Epidermal melanocyte (primary cell): Measurements from ENCODE around the gene ARPC2.

Source experiments
- DNase-seq: peaks from one replicate; pipeline ENCODE4 v3.0.0; 2011; ENCODE audit warnings: low spot score; ENCODE audit not compliant: insufficient read length

Gene ARPC2

DNA sequence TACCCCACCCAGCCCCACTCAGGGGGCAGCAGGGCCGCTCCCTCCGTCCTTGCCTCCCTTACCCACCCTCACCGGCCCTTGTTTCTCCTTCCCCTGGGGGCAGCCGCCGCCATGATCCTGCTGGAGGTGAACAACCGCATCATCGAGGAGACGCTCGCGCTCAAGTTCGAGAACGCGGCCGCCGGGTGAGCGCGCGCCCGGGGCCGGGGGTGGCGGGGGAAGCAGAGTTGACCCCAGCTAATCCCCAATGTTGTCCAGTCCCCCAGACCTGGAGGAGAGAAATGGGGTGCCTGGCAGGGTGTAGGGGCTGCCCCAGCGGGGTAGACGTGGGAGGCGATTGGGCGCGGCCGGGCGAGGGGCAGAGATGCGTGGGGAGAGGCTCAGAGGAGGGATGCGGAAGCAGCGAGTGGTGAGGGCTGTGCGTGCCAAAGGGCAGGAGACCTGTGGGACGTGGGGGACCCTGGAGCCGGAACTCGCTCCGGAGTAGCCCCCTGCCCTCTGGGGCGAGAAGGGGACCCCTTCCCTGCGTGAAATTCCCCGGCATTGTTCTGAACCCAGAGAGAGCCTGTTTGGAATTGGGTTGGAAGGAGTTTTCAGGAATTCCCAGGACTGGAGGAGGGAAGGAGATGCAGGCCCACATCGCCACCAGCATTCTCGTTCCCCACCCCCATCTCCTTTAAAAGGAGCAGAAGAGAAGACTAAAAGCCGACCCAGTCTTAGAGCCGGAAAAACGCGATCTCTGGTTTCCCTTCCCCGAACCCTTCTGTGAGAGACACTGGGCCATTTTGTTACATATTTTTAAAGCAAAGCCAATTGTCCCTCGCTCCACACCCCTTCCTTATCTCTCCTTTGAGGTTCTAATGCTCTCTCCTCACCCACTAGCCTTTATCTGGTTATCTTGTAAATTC is 625 bp downstream of the ARPC2 start:
- no peak for DNase-seq

- DNase-seq, result no peak
Observed at GRCh38 chr2:218218268-218219185, 1.5 kb downstream of the ARPC2 start.

- DNase-seq, result no peak
Observed at GRCh38 chr2:218219934-218220333, 2.9 kb downstream of the ARPC2 start.

- DNase-seq, result no peak
Observed at GRCh38 chr2:218221000-218221399, 4.0 kb downstream of the ARPC2 start.

- no peak for DNase-seq
Observed at GRCh38 chr2:218223046-218223445, 6.1 kb downstream of the ARPC2 start.

GRCh38 chr2:218224186-218224585 is 7.2 kb downstream of the ARPC2 start:
- DNase-seq, result no peak

DNA sequence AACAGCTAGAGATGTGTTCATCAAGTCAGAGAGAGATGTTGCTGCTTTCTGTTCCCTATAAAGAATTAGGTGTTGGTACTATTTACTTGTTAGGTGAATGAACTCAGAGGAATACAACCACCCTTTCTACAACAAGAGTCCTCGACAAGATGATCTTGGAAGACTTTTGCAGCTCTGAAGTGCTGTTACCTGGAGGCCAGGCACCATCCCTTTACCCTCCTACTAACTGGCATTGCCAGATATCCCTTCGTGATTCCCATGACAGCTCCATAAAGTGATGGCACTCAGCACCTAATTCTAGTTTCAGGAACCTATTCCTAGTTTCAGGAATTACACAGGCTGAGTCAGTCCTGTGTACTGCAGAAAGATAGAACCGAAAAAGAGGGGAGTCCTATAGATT is 9.9 kb downstream of the ARPC2 start:
- DNase-seq, result no peak

- no peak for DNase-seq
Observed at GRCh38 chr2:218228366-218229090, 11.5 kb downstream of the ARPC2 start.

DNA sequence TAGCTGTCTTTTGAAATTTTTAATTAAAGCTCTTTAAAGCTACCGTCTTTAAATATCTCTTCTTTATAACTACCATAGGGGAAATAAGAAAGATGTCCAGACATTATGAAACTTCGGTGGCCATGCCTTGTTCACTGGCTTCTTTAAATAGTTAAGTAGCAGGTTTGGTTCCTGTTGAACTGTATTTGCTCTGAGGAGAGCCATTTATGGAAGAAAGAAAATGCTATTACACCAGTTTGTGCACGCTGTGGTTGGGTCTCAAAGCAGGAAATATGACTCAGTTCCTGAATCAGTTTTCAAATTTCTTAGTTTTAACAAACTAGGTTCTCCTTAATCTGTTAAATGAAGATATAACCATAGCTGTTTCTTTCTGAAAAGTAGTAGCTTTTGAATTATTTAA is 12.2 kb downstream of the ARPC2 start:
- no peak for DNase-seq

GRCh38 chr2:218229851-218230250 is 12.9 kb downstream of the ARPC2 start:
- DNase-seq, result no peak

- DNase-seq, result no peak
Observed at GRCh38 chr2:218230882-218231281, 13.9 kb downstream of the ARPC2 start.

- DNase-seq, result no peak
Observed at GRCh38 chr2:218233543-218233942, 16.6 kb downstream of the ARPC2 start.

DNA sequence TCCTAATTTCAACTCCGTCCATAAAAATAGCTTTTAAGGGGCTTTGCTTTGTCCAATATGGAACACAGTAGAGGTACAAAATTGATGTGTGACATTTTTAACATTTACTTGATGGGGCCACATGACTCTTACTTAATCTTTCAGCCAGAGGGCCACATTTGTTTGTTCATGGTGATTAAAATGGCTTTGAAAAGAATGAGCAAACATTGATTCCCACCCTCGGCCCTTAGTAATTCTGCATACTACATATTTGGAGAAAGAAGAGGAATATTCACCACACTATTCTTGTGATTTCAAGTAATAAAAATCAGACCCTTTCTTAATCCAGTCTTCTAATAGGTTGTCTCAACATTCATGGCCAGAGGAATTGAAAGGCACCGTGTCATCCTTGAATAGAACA is 17.5 kb downstream of the ARPC2 start:
- no peak for DNase-seq

DNA sequence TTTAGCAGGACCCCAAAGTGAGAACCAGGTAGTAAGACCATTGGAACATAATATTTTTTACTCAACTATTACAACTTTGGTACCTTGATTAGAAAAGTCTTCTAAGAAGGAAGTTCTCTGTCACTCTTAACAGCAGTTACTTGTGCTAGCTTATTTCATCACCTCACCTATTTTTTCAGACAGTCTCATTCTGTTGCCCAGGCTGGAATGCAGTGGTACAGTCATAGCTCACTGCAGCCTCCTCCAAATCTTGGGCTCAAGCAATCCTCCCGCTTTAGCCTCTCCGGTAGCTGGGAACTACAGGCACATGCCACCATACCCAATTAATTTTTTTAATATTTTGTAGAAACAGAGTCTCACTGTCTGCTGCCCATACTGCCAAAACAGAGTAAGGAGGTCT is 18.0 kb downstream of the ARPC2 start:
- DNase-seq, result no peak

DNA sequence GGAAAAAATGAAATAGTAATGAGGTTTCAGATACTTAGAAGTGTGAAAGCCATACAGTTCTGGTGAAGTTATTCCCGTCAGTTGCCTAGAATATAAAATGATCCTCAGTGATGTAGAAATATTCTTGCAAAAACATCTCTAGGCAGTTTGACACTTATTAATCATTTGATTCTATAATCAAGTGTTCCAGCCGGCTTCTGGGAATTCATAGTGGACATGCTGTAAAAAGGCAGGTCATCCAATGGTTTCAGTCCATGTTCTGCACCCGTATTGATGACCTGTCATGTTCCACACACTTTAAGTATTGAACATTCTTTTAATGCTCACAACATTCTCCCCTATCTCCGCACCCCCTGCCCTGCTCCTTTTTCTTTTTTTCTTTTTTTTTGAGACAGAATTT is 19.8 kb downstream of the ARPC2 start:
- no peak for DNase-seq

- no peak for DNase-seq
Observed at GRCh38 chr2:218238887-218239286, 21.9 kb downstream of the ARPC2 start.

DNA sequence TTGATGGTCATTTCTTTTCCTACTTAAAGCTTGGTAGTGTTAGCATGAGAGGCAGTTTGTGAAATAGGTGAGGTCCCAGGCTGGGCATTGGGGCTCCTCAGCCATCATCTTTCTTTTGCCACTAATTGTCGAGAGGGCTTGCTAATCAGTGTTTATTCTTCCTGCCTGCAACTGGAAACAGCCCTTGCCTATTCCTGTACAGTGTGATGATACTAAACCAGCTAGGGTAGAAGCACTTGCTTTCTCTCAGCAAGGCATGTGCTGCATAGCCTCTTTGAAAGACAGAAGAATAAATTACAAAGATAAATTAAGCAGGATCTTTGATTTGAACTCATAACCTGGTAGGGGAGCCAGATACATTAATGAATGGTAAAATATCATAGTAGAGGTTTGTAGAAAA is 27.2 kb downstream of the ARPC2 start:
- DNase-seq, result no peak

DNA sequence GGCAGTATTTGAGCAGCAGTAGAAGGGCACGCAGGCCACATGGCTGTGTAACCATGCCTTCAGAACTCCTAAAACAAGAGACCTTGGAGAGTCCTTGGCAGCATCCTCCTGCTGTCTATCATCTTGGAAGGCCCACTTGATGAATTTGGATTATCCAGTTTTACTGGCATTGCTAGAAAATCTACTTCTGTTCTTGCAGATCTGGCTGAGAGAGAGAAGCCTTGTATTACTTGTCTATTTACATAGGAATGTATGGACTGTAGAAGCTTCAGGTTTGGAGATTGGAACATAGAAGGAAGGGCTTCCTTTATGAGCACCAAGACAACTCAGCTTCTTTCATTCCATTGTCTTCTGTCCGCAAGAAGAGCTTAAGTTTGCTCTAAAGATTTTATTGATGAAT is 27.7 kb downstream of the ARPC2 start:
- DNase-seq, result no peak

DNA sequence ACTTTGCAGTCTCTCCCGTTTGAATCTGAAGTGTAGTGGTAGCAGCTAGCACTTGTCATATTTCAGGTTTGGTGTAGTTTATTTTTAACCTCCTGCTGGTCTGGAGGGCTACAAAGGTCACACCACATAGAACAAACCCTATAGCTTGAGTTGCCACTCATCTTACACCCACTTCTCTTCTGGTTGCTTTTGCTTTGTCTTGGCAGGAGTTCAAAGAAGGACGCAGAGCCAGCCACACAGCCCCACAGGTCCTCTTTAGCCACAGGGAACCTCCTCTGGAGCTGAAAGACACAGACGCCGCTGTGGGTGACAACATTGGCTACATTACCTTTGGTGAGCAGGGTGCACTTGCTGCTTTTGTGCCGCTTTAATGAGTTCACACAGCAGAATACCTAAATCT is 28.2 kb downstream of the ARPC2 start:
- DNase-seq, result no peak

- DNase-seq, result no peak
Observed at GRCh38 chr2:218249691-218250090, 32.7 kb downstream of the ARPC2 start.

DNA sequence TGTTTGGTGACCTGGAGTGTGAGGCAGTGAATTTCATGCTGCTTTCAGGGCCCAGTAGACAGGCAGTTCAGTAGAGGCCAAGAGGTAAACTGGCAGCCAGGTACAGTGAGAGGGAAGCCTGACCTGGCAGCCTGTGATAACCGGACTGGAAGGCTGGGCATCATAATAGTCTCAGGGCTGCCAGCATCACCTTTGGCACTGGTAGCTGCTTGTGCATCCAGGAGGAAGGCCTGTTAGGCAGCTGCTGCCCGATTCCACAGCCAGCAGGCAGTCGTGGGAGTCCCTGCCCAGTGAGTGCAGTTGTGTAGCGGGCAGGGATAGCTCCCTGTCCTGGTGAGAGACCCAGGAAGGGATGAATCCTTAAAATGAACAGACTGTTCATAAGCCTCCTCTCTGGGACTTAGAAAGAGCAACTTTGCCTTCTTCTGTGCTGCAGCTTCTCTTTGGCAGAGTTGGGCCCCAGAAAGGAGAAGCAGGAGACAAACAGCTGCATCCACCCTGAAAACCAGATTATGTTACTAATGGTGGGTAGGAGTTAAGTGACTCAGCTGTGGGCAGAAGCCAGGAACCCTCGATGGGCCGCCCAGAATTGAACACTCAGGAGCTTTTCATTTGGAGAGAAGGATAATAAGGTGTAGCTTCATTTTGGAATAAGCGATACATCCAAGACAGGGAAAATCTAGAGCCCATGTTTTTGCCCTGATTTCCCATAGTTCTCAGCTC is 35.7 kb downstream of the ARPC2 start:
- no peak for DNase-seq
